PFSK-1 (cell line): ENCODE measurements around the gene RPP25.

ENCODE experiments used
- FOXP2 ChIP-seq: optimal IDR thresholded peaks from 2 replicates; pipeline ENCODE3; 2011; ENCODE audit warnings: borderline replicate concordance, control low read depth, inconsistent platforms; ENCODE audit not compliant: insufficient read depth; ENCODE audit errors: extremely low read length, extremely low read depth
- POLR2AphosphoS5 ChIP-seq: IDR thresholded peaks from 2 replicates; pipeline ENCODE4 v1.6.1; 2012; ENCODE audit warnings: low read depth, mild to moderate bottlenecking, control low read depth, low read length, moderate library complexity
- REST ChIP-seq, 2 experiments: IDR thresholded peaks; 2 replicates each; pipeline versions ENCODE4 v1.6.1 to v1.8.0; 2011 to 2012; ENCODE audit warnings: low read depth in 2 of 2, low read length in 2 of 2, control low read depth in 1 of 2, inconsistent platforms in 1 of 2, mild to moderate bottlenecking in 1 of 2, moderate library complexity in 1 of 2; ENCODE audit not compliant: insufficient read depth in 1 of 2
- TAF1 ChIP-seq: IDR thresholded peaks from 2 replicates; pipeline ENCODE4 v1.6.1; 2012; ENCODE audit warnings: low read length, control low read depth, borderline replicate concordance; ENCODE audit not compliant: insufficient read depth

- no peak for TF ChIP-seq POLR2AphosphoS5
- no peak for TF ChIP-seq TAF1
- TF ChIP-seq REST (IDR thresholded peaks at IDR 0.05; ENCODE audit: insufficient read depth in 1 of 2, low read depth in 2 of 2, low read length in 2 of 2) = peak; percentile 97 to 99
- TF ChIP-seq FOXP2 = no peak
These were observed 31.6 kb upstream of the RPP25 start for GRCh38 chr15:74988007-74988800.
